H9 (cell line): ENCODE data around the gene TPM4. TPM values are rescaled to one million over a fixed set of nuclear protein-coding genes. Genes with fewer than 3 reads are reported as not detected.

ENCODE experiments used
- DNase-seq: peaks from one replicate; pipeline ENCODE4 v3.0.0-alpha.2; 2017
- H2AFZ ChIP-seq: one replicate; pipeline ENCODE4 v1.6.1; 2013; ENCODE audit warnings: mild to moderate bottlenecking, low read length, control low read depth, moderate library complexity
- H2AK5ac ChIP-seq: 2 replicates; pipeline ENCODE4 v1.6.1; 2013; ENCODE audit warnings: low read length, control low read depth, mixed read lengths; ENCODE audit not compliant: insufficient read length
- H2BK120ac ChIP-seq: one replicate; pipeline ENCODE4 v1.6.1; 2013; ENCODE audit warnings: low read depth, mild to moderate bottlenecking, low read length, control low read depth, inconsistent platforms; ENCODE audit not compliant: poor library complexity, severe bottlenecking
- H2BK12ac ChIP-seq: 2 replicates; pipeline ENCODE4 v1.6.1; 2013; ENCODE audit warnings: low read length, control low read depth, mixed read lengths, low read depth; ENCODE audit not compliant: insufficient read length
- H2BK15ac ChIP-seq: 2 replicates; pipeline ENCODE4 v1.6.1; 2013; ENCODE audit warnings: low read depth, low read length, control low read depth
- H2BK20ac ChIP-seq: one replicate; pipeline ENCODE4 v1.6.1; 2013; ENCODE audit warnings: low read depth, mild to moderate bottlenecking, low read length, control low read depth, inconsistent platforms; ENCODE audit not compliant: poor library complexity, severe bottlenecking
- H2BK5ac ChIP-seq: 2 replicates; pipeline ENCODE4 v1.6.1; 2013; ENCODE audit warnings: low read length, control low read depth, mixed read lengths; ENCODE audit not compliant: insufficient read length
- H3K14ac ChIP-seq: 2 replicates; pipeline ENCODE4 v1.6.1; 2013; ENCODE audit warnings: low read length, control low read depth; ENCODE audit not compliant: insufficient read depth
- H3K18ac ChIP-seq: 2 replicates; pipeline ENCODE4 v1.6.1; 2013; ENCODE audit warnings: low read depth, mild to moderate bottlenecking, mixed read lengths, low read length, control low read depth; ENCODE audit not compliant: insufficient read length
- H3K23ac ChIP-seq: 2 replicates; pipeline ENCODE4 v1.6.1; 2013; ENCODE audit warnings: low read length, control low read depth, mixed read lengths, low read depth; ENCODE audit not compliant: insufficient read length
- H3K23me2 ChIP-seq: 2 replicates; pipeline ENCODE4 v1.6.1; 2013; ENCODE audit warnings: low read depth, mild to moderate bottlenecking, mixed read lengths, low read length, control low read depth; ENCODE audit not compliant: insufficient read length, poor library complexity, severe bottlenecking
- H3K27ac ChIP-seq: 2 replicates; pipeline ENCODE4 v1.5.1; 2013; ENCODE audit warnings: low read length, control low read depth, mixed read lengths, low read depth; ENCODE audit not compliant: insufficient read length
- H3K27me3 ChIP-seq: 2 replicates; pipeline ENCODE4 v1.6.1; 2013; ENCODE audit warnings: low read length, control low read depth, inconsistent platforms; ENCODE audit not compliant: insufficient read depth
- H3K4ac ChIP-seq: 2 replicates; pipeline ENCODE4 v1.6.1; 2013; ENCODE audit warnings: low read depth, mild to moderate bottlenecking, control low read depth, inconsistent platforms, low read length, moderate library complexity
- H3K4me1 ChIP-seq: 2 replicates; pipeline ENCODE4 v1.6.1; 2013; ENCODE audit warnings: low read length, control low read depth, inconsistent platforms; ENCODE audit not compliant: insufficient read depth
- H3K4me2 ChIP-seq: 2 replicates; pipeline ENCODE4 v1.6.1; 2013; ENCODE audit warnings: low read length, control low read depth, mixed read lengths; ENCODE audit not compliant: insufficient read length, insufficient read depth
- H3K56ac ChIP-seq: 2 replicates; pipeline ENCODE4 v1.6.1; 2013; ENCODE audit warnings: low read depth, mild to moderate bottlenecking, mixed read lengths, low read length, control low read depth; ENCODE audit not compliant: insufficient read length
- H3K79me1 ChIP-seq: 2 replicates; pipeline ENCODE4 v1.6.1; 2013; ENCODE audit warnings: low read depth, mild to moderate bottlenecking, moderate library complexity, low read length, control low read depth, inconsistent platforms; ENCODE audit not compliant: insufficient read depth, poor library complexity, severe bottlenecking
- H3K79me2 ChIP-seq: 2 replicates; pipeline ENCODE4 v1.6.1; 2013; ENCODE audit warnings: low read length, control low read depth, inconsistent platforms; ENCODE audit not compliant: insufficient read depth
- H3K9ac ChIP-seq: 2 replicates; pipeline ENCODE4 v1.6.1; 2013; ENCODE audit warnings: low read length, control low read depth, mixed read lengths; ENCODE audit not compliant: insufficient read length; ENCODE audit errors: extremely low read depth
- H3K9me3 ChIP-seq: one replicate; pipeline ENCODE4 v1.6.1; 2013; ENCODE audit warnings: low read depth, low read length, inconsistent platforms; ENCODE audit not compliant: control insufficient read depth
- H3T11ph ChIP-seq: one replicate; pipeline ENCODE4 v1.6.1; 2013; ENCODE audit warnings: mild to moderate bottlenecking, low read length, control low read depth, inconsistent platforms
- H4K20me1 ChIP-seq: one replicate; pipeline ENCODE4 v1.6.1; 2013; ENCODE audit not compliant: control insufficient read depth, insufficient read length, insufficient read depth
- H4K5ac ChIP-seq: 2 replicates; pipeline ENCODE4 v1.6.1; 2013; ENCODE audit warnings: low read depth, mild to moderate bottlenecking, mixed read lengths, low read length, control low read depth; ENCODE audit not compliant: insufficient read length
- H4K8ac ChIP-seq: replicated peaks from 2 replicates; pipeline ENCODE4 v1.6.1; 2013; ENCODE audit warnings: low read length, control low read depth, mixed read lengths, low read depth; ENCODE audit not compliant: insufficient read length
- H4K91ac ChIP-seq: 2 replicates; pipeline ENCODE4 v1.6.1; 2013; ENCODE audit warnings: low read depth, mild to moderate bottlenecking, moderate library complexity, mixed read lengths, low read length, control low read depth; ENCODE audit not compliant: insufficient read length
- H3K27ac Mint-ChIP-seq, 3 experiments: 2 replicates in 2 of 3; 3 replicates in 1 of 3; pipeline ENCODE4 v1.8.0; 2020 to 2021; ENCODE audit warnings: mixed read lengths in 3 of 3, mild to moderate bottlenecking in 1 of 3, moderate library complexity in 1 of 3
- H3K27me3 Mint-ChIP-seq: 2 replicates; pipeline ENCODE4 v1.8.0; 2021; ENCODE audit warnings: low read depth, mild to moderate bottlenecking, moderate library complexity, mixed read lengths
- H3K36me3 Mint-ChIP-seq, 3 experiments: 2 replicates in 2 of 3; 3 replicates in 1 of 3; pipeline ENCODE4 v1.8.0; 2020 to 2021; ENCODE audit warnings: low read depth in 3 of 3, mixed read lengths in 3 of 3; ENCODE audit not compliant: insufficient read depth in 1 of 3
- H3K4me1 Mint-ChIP-seq, 2 experiments: 2 replicates each; pipeline ENCODE4 v1.8.0; 2020; ENCODE audit warnings: mixed read lengths in 2 of 2
- H3K4me3 Mint-ChIP-seq, 2 experiments: 2 replicates in 1 of 2; 3 replicates in 1 of 2; pipeline ENCODE4 v1.8.0; 2020 to 2021; ENCODE audit warnings: mild to moderate bottlenecking in 2 of 2, mixed read lengths in 2 of 2, moderate library complexity in 1 of 2
- H3K9me3 Mint-ChIP-seq, 2 experiments: 2 replicates in 1 of 2; 3 replicates in 1 of 2; pipeline ENCODE4 v1.8.0; 2020; ENCODE audit warnings: mild to moderate bottlenecking in 2 of 2, mixed read lengths in 2 of 2, moderate library complexity in 1 of 2
- WGBS: extraction: QIAGEN DNeasy Blood & Tissue Kit; methylation state at CpG from one replicate; pipeline ENCODE4 v1.1.7; 2013; ENCODE audit warnings: missing lambda C conversion rate, low lambda C conversion rate, mixed read lengths; ENCODE audit not compliant: insufficient read length; ENCODE audit errors: extremely low coverage; 5-methylcytosine and 5-hydroxymethylcytosine counted together
- total RNA-seq: library from RNA; stranded (reverse); gene quantifications from 2 replicates; pipeline ENCODE4 v1.2.1, GENCODE V29; 2021
- TF ChIP-seq, protein P1 (sequence below): fragments of 200-600 bp; sonication (generic); conservative IDR thresholded peaks from 3 replicates; pipeline ENCODE4 v1.8.0; 2021; ENCODE audit warnings: antibody characterized with exemption, mild to moderate bottlenecking

TPM4 gene
- total RNA-seq, 1 experiment from 2014 or later, result 431 TPM

DNA sequence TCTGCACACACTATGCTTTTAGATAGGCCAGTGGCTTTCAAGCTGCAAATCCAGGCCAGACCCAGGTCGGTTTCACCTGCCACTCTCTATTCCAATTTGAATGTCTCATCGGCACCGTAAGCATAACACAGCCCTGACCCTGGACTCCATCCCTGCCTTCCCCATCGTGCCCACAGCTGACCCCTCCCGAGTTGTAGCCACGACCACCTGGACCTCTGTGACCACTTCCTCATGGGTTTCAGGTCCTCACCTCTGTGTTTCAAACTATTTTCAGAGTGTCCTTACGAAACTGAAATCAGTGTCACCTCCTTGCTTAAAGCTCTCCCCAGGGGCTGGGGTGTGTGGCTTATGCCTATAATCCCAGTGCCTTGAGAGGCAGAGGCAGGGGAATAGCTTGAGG is 58.2 kb downstream of the TPM4 start:
- Histone ChIP-seq H3T11ph (no peak overlapping the region), H4K91ac (no peak overlapping the region), H3K56ac (no peak overlapping the region), H2AFZ (no peak overlapping the region), H3K79me1 (no peaks in the 10 kb centered on the region), H2BK5ac (no peak overlapping the region), H2BK20ac (no peak overlapping the region), H3K79me2 (no peaks in the 10 kb centered on the region), H3K4me2 (no peak overlapping the region), H2AK5ac (no peak overlapping the region), H3K14ac (no peak overlapping the region), H4K20me1 (no peaks in the 10 kb centered on the region), H3K27ac (no peak overlapping the region), H4K8ac (no peak overlapping the region), H3K9ac (no peak overlapping the region), H4K5ac (no peak overlapping the region), H3K9me3 (no peaks in the 10 kb centered on the region), H2BK12ac (no peak overlapping the region), H3K27me3 (no peaks in the 10 kb centered on the region), H3K23me2 (no peaks in the 10 kb centered on the region), H2BK15ac (no peak overlapping the region), H3K23ac (no peak overlapping the region), H3K18ac (no peak overlapping the region), H3K4me1 (no peaks in the 10 kb centered on the region), H2BK120ac (no peak overlapping the region), H3K4ac (no peak overlapping the region)
- no peak overlapping the region for H3K4me3 Mint-ChIP-seq
- H3K4me1 Mint-ChIP-seq, result peaks cover 6% of the 10 kb centered on the region in 2 experiments
- peak overlapping the region in 1 of 3 experiments; percentile 19; a peak in 1 of 7 replicates for H3K27ac Mint-ChIP-seq
- TF ChIP-seq, protein P1, sequence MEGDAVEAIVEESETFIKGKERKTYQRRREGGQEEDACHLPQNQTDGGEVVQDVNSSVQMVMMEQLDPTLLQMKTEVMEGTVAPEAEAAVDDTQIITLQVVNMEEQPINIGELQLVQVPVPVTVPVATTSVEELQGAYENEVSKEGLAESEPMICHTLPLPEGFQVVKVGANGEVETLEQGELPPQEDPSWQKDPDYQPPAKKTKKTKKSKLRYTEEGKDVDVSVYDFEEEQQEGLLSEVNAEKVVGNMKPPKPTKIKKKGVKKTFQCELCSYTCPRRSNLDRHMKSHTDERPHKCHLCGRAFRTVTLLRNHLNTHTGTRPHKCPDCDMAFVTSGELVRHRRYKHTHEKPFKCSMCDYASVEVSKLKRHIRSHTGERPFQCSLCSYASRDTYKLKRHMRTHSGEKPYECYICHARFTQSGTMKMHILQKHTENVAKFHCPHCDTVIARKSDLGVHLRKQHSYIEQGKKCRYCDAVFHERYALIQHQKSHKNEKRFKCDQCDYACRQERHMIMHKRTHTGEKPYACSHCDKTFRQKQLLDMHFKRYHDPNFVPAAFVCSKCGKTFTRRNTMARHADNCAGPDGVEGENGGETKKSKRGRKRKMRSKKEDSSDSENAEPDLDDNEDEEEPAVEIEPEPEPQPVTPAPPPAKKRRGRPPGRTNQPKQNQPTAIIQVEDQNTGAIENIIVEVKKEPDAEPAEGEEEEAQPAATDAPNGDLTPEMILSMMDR, result no peak
- no peak for DNase-seq
- H3K36me3 Mint-ChIP-seq, result peaks cover 30 to 51% (median 45%) of the 10 kb centered on the region in 3 experiments; a peak in 6 of 7 replicates
- H3K27me3 Mint-ChIP-seq, result peaks cover 5% of the 10 kb centered on the region
- H3K9me3 Mint-ChIP-seq, result no peaks in the 10 kb centered on the region; a peak in 2 of 5 replicates
- WGBS, result no CpG with 5 or more reads among the region's 7 CpGs
